NOMO-1 treated with DMSO at 0.1 percent for 48 hours (cell line): ENCODE data around the gene ZBTB11.
"Not testable (repeated sequence)": the region's sequence is repeated elsewhere in the genome, so short reads cannot be mapped to it uniquely, and the experiment has no call there.

ENCODE experiments used
- DNase-seq: peaks from one replicate; lab custom pipeline; 2025; ENCODE audit not compliant: unreplicated experiment; lab: John Stamatoyannopoulos, UW

ZBTB11 gene

GRCh38 chr3:101691685-101692671, 15.0 kb upstream of the ZBTB11 start:
- DNase-seq = not testable (repeated sequence)

DNA sequence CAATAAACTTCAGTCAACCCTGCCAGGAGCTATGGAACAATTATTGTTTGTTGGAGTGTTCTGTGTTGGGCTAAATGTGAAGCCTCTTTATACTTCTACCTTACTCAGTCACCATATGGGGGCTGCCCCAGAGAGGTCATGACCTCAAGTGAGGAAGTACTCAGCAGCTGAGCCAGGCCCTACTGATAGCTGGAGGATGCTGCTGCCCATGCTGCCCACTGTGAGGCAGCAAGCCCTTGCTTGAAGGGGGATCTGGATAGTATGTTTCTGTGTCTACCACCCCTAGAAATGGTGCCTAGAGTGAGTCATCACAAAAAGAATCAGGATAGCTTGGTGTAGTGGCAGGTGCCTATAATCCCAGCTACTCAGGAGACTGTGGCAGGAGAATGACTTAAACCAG, 14.0 kb upstream of the ZBTB11 start:
- DNase-seq = no peak

GRCh38 chr3:101689286-101689685, 12.4 kb upstream of the ZBTB11 start:
- no peak for DNase-seq

- DNase-seq = no peak
Observed at GRCh38 chr3:101687142-101687931, 10.4 kb upstream of the ZBTB11 start.

DNA sequence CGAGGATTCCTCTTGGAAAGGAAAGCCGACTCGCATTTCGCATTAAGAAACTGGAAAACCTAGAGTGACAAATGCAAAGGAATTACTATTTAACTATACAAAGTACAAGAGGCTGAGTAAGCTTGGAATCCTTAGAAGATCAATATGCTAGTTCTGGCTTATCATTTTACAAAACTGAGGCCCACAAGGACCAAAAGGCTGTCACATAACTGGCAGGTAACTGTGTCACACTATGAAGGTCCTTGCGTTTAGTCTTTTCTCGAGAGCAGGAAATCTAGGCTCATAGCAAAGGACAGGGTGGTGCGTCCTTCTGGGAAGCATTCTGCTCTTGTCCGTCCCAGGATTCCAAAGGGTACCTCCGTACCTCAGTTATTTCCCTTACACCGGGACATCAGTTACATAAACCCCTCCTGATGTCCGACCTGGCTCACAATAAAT, 9.0 kb upstream of the ZBTB11 start:
- DNase-seq = no peak

- DNase-seq = no peak
Observed at GRCh38 chr3:101685050-101685400, 8.1 kb upstream of the ZBTB11 start.

GRCh38 chr3:101680466-101680865, 3.5 kb upstream of the ZBTB11 start:
- no peak for DNase-seq

- not testable (repeated sequence) for DNase-seq
Observed at GRCh38 chr3:101678837-101679236, 1.9 kb upstream of the ZBTB11 start.

DNA sequence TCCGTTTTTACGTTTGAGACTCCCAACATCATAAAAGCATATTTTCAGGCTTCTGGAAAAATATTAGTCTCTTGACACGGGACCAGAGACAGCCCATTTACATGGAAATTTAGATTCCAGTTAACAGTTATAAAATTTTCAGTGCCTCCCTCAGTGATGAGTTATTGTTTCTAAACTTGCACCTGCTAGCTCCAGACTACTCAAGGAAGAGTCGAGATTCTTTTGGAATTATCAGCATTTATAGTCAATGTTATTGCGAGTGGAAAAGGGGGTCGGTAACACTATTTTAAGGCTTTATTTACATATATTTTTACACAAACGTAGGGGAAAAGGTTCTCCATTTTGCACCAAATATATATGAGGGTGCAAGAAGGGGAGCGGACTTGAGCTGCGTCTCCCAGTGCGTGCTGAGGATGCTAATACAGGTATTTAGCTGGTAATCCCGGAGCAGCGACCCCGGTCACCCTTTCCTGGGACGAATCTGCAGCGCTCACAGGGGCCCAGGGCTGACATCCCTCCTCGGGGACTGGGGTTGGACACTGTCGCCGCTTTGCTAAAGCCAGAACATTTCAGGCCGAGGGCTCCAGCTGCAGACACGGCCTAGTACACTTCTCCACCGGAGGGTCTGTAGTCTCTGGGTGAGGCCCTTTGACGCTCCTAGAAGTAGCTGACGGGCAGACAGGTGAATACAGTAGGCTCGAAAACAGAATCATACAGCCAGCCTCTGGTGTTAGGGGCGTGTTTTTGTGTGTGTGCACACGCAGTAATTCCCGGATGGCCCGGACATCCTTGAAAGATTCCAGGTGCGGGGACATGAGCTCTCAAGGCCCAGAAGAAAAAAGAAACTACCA, 729 bp upstream of the ZBTB11 start:
- DNase-seq = no peak

GRCh38 chr3:101676216-101676764, 642 bp downstream of the ZBTB11 start:
- no peak for DNase-seq

GRCh38 chr3:101675709-101676215, 1.2 kb downstream of the ZBTB11 start:
- no peak for DNase-seq

- DNase-seq = no peak
Observed at GRCh38 chr3:101674518-101674917, 2.4 kb downstream of the ZBTB11 start.

GRCh38 chr3:101673953-101674352, 3.0 kb downstream of the ZBTB11 start:
- DNase-seq = no peak

DNA sequence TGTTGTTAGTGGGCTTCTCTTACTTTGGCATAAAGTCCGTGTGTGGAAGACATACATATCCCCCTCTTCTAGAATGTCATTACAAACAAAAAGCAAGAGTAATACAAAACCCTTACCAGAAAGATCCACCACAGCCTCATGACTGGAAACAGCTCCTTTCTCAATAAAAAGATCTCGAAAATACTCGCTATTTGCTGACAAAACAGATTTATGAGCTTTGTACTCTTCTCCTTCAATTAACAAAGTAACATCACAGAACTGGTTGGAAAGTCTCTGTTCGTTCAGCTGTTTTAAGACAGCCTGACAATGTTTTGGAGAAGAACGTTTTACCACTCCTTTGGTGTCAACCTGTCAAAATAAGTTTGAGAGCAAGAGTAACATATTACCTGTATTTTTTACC, 5.9 kb downstream of the ZBTB11 start:
- no peak for DNase-seq

DNA sequence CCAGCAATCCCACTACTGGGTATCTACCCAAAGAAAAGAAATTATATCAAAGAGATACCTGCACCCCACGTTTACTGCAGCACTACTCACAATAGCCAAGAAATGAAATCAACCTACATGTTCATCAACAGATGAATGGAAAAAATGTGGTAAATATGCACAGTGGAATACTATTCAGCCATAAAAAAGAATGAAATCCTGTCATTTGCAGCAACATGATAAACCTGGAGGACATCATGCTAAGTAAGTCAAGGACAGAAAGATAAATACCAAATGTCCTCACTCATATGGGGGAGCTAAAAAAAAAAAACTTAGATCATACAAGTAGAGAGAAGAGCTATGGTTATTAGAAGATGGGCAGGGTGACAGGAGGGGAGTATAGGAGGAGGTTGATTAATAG, 9.1 kb downstream of the ZBTB11 start:
- DNase-seq = no peak

- no peak for DNase-seq
Observed at GRCh38 chr3:101667331-101667730, 9.6 kb downstream of the ZBTB11 start.

DNA sequence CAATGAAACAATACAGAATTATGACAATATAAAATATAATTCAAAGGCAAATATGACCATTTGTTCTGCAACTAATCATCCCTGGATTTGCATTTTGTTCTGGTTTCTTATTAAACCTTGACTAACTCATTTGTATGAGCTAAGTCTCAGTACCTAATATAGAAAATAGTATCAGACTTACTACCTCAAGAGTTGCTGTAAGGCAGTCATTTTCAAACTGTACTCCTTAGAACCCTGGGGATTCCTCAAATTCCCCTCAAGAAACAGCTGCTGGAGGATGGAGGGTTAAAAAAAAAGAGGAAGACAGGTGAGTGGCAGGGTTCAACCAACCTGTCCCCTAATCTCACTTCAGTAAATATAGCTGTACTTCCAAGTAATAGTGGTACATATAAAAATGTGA, 11.1 kb downstream of the ZBTB11 start:
- no peak for DNase-seq

- no peak for DNase-seq
Observed at GRCh38 chr3:101665357-101665756, 11.6 kb downstream of the ZBTB11 start.

DNA sequence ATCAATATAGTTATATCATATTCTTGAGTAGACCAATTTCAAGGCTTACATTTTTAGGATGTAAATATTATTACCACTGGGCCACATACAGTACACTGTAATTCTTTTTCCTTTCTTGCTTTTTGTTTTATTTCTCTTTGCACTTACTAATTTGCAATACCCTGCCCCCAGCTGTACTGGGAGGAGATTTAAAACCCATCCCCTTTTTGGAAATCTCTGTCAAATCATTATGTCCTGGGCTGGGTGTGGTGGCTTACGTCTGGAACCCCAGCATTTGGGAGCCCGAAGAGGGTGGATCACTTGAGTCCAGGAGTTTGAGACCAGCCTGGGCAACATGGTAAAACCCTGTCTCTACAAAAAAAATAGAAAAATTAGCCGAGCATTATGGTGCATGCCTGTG, 16.2 kb downstream of the ZBTB11 start:
- no peak for DNase-seq

DNA sequence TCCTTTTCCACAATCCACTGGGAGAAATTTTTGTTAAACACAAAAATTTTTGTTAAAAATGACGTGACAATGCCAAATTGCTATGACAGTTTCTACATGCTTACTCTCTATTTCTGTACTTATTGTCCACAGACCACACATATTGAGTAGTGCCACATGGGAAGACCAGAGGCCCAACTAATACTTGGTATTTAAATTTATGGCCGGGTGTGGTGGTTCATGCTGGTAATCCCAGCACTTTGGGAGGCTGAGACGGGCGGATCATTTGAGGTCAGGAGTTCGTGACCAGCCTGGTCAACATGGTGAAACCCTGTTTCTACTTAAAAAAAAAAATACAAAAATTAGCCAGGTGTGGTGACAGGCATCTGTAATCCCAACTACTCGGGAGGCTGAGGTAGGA, 20.3 kb downstream of the ZBTB11 start:
- DNase-seq = no peak

- DNase-seq = no peak
Observed at GRCh38 chr3:101646726-101647125, 30.2 kb downstream of the ZBTB11 start.
